Neural cell (in vitro differentiated cells): ENCODE results near the gene GAREM2. TPM values are rescaled to one million over a fixed set of nuclear protein-coding genes. Genes with fewer than 3 reads are reported as not detected.

Experiments
- H2AFZ ChIP-seq: fragments of 200-600, 300-800 bp; sonication (generic), shearing (Covaris generic); 2 replicates; pipeline ENCODE4 v1.6.0; 2014; ENCODE audit warnings: low read depth, mild to moderate bottlenecking, antibody characterized with exemption, low read length, moderate library complexity
- H3F3A ChIP-seq: fragments of 200-600 bp; shearing (Covaris generic); 2 replicates; pipeline ENCODE4 v1.6.1; 2016; ENCODE audit warnings: mild to moderate bottlenecking, moderate library complexity, mixed read lengths, antibody characterized with exemption, low read length; ENCODE audit not compliant: insufficient read depth, poor library complexity, severe bottlenecking
- H3K27ac ChIP-seq: fragments of 200-600, 300-800 bp; sonication (generic), shearing (Covaris generic); 2 replicates; pipeline ENCODE4 v1.5.1; 2014; ENCODE audit warnings: mild to moderate bottlenecking, low read length, moderate library complexity
- H3K27me3 ChIP-seq: fragments of 300-800, 200-600 bp; sonication (generic), shearing (Covaris generic); 2 replicates; pipeline ENCODE4 v1.6.0; 2014; ENCODE audit warnings: mild to moderate bottlenecking, low read depth, low read length, moderate library complexity; ENCODE audit not compliant: insufficient read depth
- H3K36me3 ChIP-seq: fragments of 300-800, 200-600 bp; sonication (generic), shearing (Covaris generic); 2 replicates; pipeline ENCODE4 v1.5.1; 2014; ENCODE audit warnings: mild to moderate bottlenecking, antibody characterized with exemption, low read length, moderate library complexity; ENCODE audit not compliant: insufficient read depth
- H3K4me2 ChIP-seq: fragments of 300-800, 200-600 bp; sonication (generic), shearing (Covaris generic); 2 replicates; pipeline ENCODE4 v1.6.0; 2014; ENCODE audit warnings: mild to moderate bottlenecking, low read length
- H3K4me3 ChIP-seq: fragments of 300-800, 200-600 bp; sonication (generic), shearing (Covaris generic); 2 replicates; pipeline ENCODE4 v1.5.1; 2014; ENCODE audit warnings: mild to moderate bottlenecking, low read length, moderate library complexity
- H3K79me2 ChIP-seq: fragments of 200-600 bp; shearing (Covaris generic); replicated peaks from 2 replicates; pipeline ENCODE4 v1.6.0; 2014; ENCODE audit warnings: mild to moderate bottlenecking, low read length, moderate library complexity; ENCODE audit not compliant: insufficient read depth
- H3K9ac ChIP-seq: fragments of 300-800, 200-600 bp; sonication (generic), shearing (Covaris generic); 2 replicates; pipeline ENCODE4 v1.6.1; 2016; ENCODE audit warnings: mild to moderate bottlenecking, low read length, mixed read lengths
- H3K9me2 ChIP-seq: fragments of 200-600 bp; shearing (Covaris generic); 2 replicates; pipeline ENCODE4 v1.6.1; 2016; ENCODE audit warnings: mild to moderate bottlenecking, low read length, mixed read lengths; ENCODE audit not compliant: insufficient read depth
- H3K9me3 ChIP-seq: fragments of 200-600, 300-800 bp; sonication (generic), shearing (Covaris generic); 2 replicates; pipeline ENCODE4 v1.6.1; 2016; ENCODE audit warnings: mild to moderate bottlenecking, mixed run types, low read length, moderate library complexity, mixed read lengths
- H4K20me1 ChIP-seq: fragments of 200-600 bp; shearing (Covaris generic); 2 replicates; pipeline ENCODE4 v1.6.1; 2016; ENCODE audit warnings: mild to moderate bottlenecking, mixed run types; ENCODE audit not compliant: insufficient read depth
- CTCF ChIP-seq: fragments of 450-650 bp; IDR thresholded peaks from 2 replicates; pipeline ENCODE4 v1.5.1; 2014; ENCODE audit warnings: antibody characterized with exemption, mild to moderate bottlenecking, moderate library complexity; ENCODE audit not compliant: poor library complexity, severe bottlenecking
- EP300 ChIP-seq: fragments of 450-650 bp; conservative IDR thresholded peaks from 2 replicates; pipeline ENCODE4 v1.6.1; 2014; ENCODE audit warnings: antibody characterized with exemption, mild to moderate bottlenecking, moderate library complexity; ENCODE audit not compliant: poor library complexity, severe bottlenecking
- EZH2 ChIP-seq: fragments of 200-600, 300-800 bp; shearing (Covaris generic), sonication (generic); IDR thresholded peaks from 2 replicates; pipeline ENCODE4 v1.6.1; 2014; ENCODE audit warnings: antibody characterized with exemption, low read length, borderline replicate concordance, mild to moderate bottlenecking; ENCODE audit not compliant: insufficient read depth, poor library complexity, severe bottlenecking
- MXI1 ChIP-seq: fragments of 450-650 bp; conservative IDR thresholded peaks from 2 replicates; pipeline ENCODE4 v1.6.1; 2014; ENCODE audit warnings: antibody characterized with exemption, mild to moderate bottlenecking; ENCODE audit not compliant: poor library complexity, severe bottlenecking
- POLR2AphosphoS5 ChIP-seq: IDR thresholded peaks from 2 replicates; pipeline ENCODE4 v1.6.1; 2012
- RAD21 ChIP-seq: fragments of 450-650 bp; conservative IDR thresholded peaks from 2 replicates; pipeline ENCODE4 v1.6.1; 2014; ENCODE audit warnings: antibody characterized with exemption, mild to moderate bottlenecking, moderate library complexity
- REST ChIP-seq: IDR thresholded peaks from 2 replicates; pipeline ENCODE4 v1.6.1; 2012; ENCODE audit warnings: borderline replicate concordance
- SMC3 ChIP-seq: fragments of 450-650 bp; conservative IDR thresholded peaks from 2 replicates; pipeline ENCODE4 v1.6.1; 2014; ENCODE audit warnings: antibody characterized with exemption, mild to moderate bottlenecking, moderate library complexity; ENCODE audit not compliant: poor library complexity
- TAF1 ChIP-seq: IDR thresholded peaks from 2 replicates; pipeline ENCODE4 v1.6.1; 2012; ENCODE audit warnings: low read depth
- polyA plus RNA-seq: library from polyadenylated mRNA; depleted of rRNA; stranded (reverse); fragments of >200 nt; gene quantifications from 2 replicates; pipeline ENCODE4 v1.2.3, GENCODE V29; 2014

GAREM2 gene
- polyA plus RNA-seq, 1 donor from 2014 or later: 3.2 TPM

GRCh38 chr2:26141145-26141769 lies 31.6 kb upstream of the GAREM2 start:
- no peak overlapping the region for H3K4me3 ChIP-seq
- no peak overlapping the region for H2AFZ ChIP-seq
- H3K9ac ChIP-seq: no peak overlapping the region
- H3F3A ChIP-seq: no peaks in the 10 kb centered on the region
- H3K79me2 ChIP-seq: no peaks in the 10 kb centered on the region
- H3K9me3 ChIP-seq: no peaks in the 10 kb centered on the region
- H3K36me3 ChIP-seq: no peaks in the 10 kb centered on the region
- no peak overlapping the region for H3K4me2 ChIP-seq
- H3K9me2 ChIP-seq: no peaks in the 10 kb centered on the region
- H4K20me1 ChIP-seq: no peaks in the 10 kb centered on the region
- H3K27ac ChIP-seq: no peak overlapping the region
- H3K27me3 ChIP-seq: no peaks in the 10 kb centered on the region
- no peak for TF ChIP-seq SMC3
- no peak for TF ChIP-seq EP300
- TF ChIP-seq EZH2: no peak
- TF ChIP-seq RAD21: no peak
- TF ChIP-seq TAF1: no peak
- no peak for TF ChIP-seq MXI1
- TF ChIP-seq CTCF: no peak
- TF ChIP-seq REST: no peak
- TF ChIP-seq POLR2AphosphoS5: no peak

GRCh38 chr2:26144031-26144430 lies 28.9 kb upstream of the GAREM2 start:
- no peak overlapping the region for H3K4me3 ChIP-seq
- no peaks in the 10 kb centered on the region for H3K79me2 ChIP-seq
- no peaks in the 10 kb centered on the region for H4K20me1 ChIP-seq
- no peaks in the 10 kb centered on the region for H3K9me3 ChIP-seq
- H3K27ac ChIP-seq: no peak overlapping the region
- no peaks in the 10 kb centered on the region for H3F3A ChIP-seq
- H3K9me2 ChIP-seq: no peaks in the 10 kb centered on the region
- no peak overlapping the region for H3K4me2 ChIP-seq
- H3K9ac ChIP-seq: no peak overlapping the region
- no peaks in the 10 kb centered on the region for H3K36me3 ChIP-seq
- H2AFZ ChIP-seq: no peak overlapping the region
- no peaks in the 10 kb centered on the region for H3K27me3 ChIP-seq
- TF ChIP-seq CTCF (no peak), POLR2AphosphoS5 (no peak), EP300 (no peak), SMC3 (no peak), RAD21 (no peak), EZH2 (no peak)
